T-helper 9 cell (primary cell): Measurements from ENCODE around the gene FGF4.
"Not testable (repeated sequence)": the region's sequence is repeated elsewhere in the genome, so short reads cannot be mapped to it uniquely, and the experiment has no call there.

Experiments
- DNase-seq: peaks from one replicate; pipeline ENCODE4 v3.0.0-alpha.2; 2020

Gene FGF4

DNA sequence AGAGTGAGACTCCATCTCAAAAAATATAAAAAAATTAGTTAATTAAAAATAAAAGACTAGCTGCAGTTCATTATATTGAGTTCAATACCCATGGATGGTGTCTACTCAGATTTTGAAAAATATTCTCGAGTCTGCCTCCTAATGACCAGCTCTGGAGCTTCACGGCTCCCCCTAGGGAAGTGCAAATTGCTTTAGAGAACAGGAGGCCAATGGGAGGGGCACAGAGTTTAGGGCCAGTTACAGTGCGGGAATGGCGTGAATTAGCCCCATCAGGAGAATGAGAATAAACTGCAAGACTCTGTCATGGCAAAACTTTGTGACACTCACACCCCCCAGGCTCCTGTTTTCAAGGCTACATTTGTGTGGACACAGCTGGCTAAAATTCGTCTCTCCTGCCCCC lies 4.6 kb downstream of the FGF4 start:
- DNase-seq, result no peak

- no peak for DNase-seq
These were observed 9.6 kb downstream of the FGF4 start for GRCh38 chr11:69765498-69765995.

- DNase-seq, result not testable (repeated sequence)
These were observed 10.2 kb downstream of the FGF4 start for GRCh38 chr11:69764918-69765317.

DNA sequence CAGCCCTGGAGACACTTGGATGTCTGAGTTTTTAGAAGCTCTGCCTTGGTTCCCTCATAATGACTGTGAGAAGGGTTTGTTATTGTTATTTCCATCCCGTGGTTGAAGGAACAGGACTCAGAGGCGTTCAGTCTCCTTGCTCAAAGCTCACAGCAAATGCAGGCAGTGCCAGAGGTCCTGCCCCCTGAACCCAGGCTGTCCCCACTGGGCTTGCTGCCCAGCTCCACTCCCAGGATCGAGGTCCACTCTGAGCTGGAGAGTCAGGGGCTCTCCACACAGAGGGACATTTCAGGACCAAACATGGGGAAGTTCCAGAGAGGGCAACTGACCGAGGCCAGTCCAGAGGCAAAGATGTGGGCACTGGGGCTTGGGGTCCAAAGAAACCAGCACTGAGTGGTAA lies 14.8 kb downstream of the FGF4 start:
- DNase-seq, result no peak

DNA sequence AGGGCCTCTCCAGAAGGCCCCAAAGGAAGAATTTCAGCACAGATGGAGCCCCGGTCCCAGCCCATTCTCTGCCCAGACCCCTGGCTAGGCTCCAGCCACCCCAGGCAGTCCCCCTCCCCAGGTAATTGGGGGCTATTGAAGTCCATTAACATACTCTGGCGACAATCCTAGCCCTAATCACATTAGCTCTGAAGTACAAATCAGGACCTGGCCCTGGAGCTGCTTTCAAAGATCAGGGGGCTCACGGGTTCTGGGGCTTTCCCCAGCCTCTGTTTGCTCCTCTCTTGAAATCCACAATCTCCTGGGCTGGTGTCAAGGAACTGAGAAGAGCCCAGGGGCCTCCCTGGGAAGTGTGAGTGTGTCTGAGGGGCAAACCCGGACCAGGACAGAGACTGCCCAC lies 22.3 kb downstream of the FGF4 start:
- no peak for DNase-seq

GRCh38 chr11:69750875-69751597 lies 24.1 kb downstream of the FGF4 start:
- DNase-seq, result no peak

- DNase-seq, result no peak
These were observed 24.9 kb downstream of the FGF4 start for GRCh38 chr11:69750108-69750850.

GRCh38 chr11:69748637-69749036 lies 26.5 kb downstream of the FGF4 start:
- DNase-seq, result no peak

- DNase-seq, result no peak
These were observed 28.1 kb downstream of the FGF4 start for GRCh38 chr11:69746752-69747742.

DNA sequence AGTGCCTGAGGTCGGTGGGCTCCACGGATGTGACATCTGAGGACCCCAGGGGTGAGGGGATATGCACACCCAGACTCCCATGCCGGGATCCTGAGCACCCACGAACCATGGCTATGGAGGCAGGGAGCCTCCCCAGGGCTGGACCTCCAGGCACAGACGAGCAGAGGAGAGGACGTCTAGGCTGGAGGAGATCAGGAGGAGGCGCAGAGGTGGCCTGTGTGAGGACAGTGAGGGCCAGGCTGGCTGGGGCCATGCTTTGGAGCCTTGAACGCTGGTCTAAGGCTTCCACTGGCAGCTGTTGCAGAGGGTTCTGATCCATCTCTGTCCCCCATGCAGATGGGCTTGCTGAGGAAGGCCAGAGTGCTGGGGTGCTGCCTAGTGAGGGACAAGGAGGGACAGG lies 29.0 kb downstream of the FGF4 start:
- DNase-seq, result no peak

- DNase-seq, result no peak
These were observed 29.9 kb downstream of the FGF4 start for GRCh38 chr11:69745201-69745600.

- no peak for DNase-seq
These were observed 30.7 kb downstream of the FGF4 start for GRCh38 chr11:69744435-69744834.

DNA sequence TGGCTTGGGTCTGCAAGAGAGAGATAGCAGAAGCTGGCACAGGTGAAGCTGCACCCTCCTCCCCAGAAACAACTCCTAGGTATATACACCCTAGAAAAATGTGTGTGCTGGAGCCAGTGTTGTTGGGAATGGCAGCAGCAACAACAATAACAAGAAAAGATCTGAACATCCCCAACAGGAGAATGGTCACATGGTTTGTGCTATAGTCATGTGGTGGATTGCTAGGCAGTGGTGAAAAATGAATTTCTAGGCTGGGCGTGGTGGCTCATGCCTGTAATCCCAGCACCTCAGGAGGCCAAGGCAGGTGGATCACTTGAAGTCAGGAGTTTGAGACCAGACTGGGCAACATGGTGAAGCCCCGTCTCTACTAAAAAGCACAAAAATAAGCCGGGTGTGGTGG lies 40.3 kb downstream of the FGF4 start:
- no peak for DNase-seq

GRCh38 chr11:69734367-69734766 lies 40.8 kb downstream of the FGF4 start:
- no peak for DNase-seq

GRCh38 chr11:69732910-69733309 lies 42.2 kb downstream of the FGF4 start:
- DNase-seq, result no peak

DNA sequence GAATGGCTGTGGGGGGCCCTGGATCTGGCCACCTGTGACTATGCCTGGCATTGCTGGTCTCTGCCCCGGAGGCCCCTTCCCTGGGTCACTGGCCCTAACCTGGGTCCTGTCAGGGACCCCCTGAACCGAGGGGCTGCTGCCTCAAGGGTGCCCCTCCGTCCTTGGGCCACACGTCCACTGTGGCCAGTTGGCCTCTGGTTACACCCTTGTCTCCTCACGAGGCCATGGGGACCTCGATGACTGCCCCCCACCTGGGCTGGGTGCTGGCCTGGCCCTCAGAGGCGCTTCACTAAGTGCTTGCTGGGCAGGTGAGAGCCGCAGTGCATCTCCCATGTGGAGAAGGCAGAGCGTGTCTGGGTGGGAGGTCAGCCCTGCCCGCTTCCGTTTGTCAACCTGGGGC lies 44.0 kb downstream of the FGF4 start:
- no peak for DNase-seq

DNA sequence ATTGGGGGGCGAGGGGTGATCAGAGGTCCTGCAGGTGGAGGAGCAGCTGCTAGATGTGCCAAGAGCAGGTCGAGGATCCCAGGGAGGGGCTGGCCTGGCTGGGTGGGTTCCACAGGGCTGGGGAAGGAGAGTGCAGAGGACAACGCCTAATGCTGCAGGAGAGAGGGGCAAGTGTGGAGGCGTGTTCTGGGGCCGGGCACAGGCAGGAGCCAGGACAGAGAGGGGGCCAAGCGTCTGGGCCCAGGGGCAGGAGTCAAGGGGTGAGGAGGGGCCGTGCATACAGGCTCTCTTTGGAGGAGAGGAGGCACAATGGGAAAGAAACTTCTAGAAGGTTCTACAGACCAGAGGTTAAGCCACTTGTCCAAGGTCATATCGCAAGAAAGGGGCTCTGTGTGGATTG lies 44.6 kb downstream of the FGF4 start:
- no peak for DNase-seq

DNA sequence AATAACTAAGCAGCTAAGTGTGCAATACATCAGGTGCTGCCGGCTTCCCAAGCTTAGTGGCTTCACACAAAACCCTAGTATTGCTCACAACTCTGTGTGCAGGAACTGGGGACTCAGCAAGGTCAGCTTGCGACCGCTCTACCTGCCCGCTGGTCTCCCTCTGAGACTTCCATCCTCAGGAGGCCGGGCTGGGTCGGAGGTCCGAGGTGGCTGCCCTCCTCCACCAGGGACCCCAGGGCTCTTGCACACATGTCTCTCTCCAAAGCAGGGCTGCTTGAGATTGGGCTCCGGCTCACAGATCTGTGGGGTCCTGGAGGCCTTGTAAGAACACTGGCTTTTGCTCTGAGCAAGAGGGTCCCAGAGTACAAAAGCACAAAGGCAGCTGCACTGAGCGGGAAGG lies 45.9 kb downstream of the FGF4 start:
- no peak for DNase-seq

DNA sequence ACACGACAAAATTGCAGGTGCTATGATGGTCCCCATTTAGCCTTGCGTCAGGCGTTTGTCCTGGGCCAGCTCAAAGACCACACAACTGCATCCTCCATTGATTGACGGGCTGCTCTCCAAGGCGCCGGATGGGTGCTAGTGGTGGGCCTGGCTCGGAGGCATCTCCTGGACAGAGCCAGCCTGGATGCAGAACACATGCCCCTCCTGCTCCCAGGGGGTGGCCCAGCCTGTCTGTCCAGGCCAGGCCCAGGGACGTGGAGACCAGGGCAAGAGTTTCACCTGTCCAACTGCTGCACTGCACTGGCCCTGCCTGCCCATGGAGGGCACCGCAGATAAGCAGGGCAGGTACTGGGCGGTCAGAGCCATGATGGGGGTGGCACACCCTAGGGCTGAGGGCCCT lies 47.9 kb downstream of the FGF4 start:
- no peak for DNase-seq

- DNase-seq, result no peak
These were observed 48.7 kb downstream of the FGF4 start for GRCh38 chr11:69726481-69726880.

DNA sequence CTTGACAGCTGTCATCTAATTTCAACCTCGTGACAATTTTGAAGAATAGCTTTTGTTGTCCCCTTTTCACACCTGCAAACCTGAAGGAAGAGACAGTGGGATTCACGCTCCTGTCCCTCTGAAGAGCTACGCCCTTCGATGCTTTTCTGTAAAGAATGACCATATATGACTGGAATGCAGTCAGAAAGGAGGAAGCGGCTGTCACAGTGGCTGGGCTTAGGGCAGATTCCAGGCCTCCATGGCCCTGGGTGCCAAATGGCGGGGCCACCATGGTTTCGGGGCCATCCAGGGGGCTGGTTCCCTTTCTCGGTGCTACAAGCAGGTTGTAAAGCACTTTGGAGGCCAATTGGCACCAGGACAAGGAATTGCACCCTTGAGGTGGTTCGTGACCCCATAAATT lies 49.1 kb downstream of the FGF4 start:
- no peak for DNase-seq

GRCh38 chr11:69721745-69722144 lies 53.4 kb downstream of the FGF4 start:
- no peak for DNase-seq

DNA sequence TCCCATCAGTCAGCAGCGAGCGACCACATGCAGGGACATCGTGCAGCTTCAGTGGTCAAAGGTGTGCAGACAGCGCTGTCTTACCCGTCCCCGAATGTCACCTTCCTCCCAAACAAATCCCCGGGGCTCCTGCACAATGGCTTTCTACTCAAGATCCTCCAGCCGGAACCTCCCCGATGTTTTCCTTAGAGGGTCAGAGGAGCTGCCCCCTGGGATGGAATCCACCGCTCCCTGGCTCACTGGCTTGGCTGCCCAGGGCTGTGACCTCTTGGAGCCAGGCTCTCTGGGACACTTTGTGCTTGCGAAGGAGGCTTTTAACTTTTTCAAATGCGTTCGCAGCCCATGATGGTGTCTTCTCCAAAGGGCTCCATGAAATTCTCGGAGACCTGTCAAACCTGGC lies 54.0 kb downstream of the FGF4 start:
- DNase-seq, result no peak
